ENCODE data around the gene AMDHD2. TPM values are rescaled to one million over a fixed set of nuclear protein-coding genes. Genes with fewer than 3 reads are reported as not detected.

AMDHD2 gene
- total RNA-seq: 10 to 100 TPM; 26.7 to 35.9 (median 30.7) TPM

GRCh38 chr16:2520097-2520783, at the start of gene AMDHD2:
Gene AMDHD2 (plus strand): TSS chr16:2520371. CDS start chr16:2520459, 88 bp downstream.
- peak; percentile 58 for ATAC-seq (ENCODE audit: low FRiP score)
- no peak for TF ChIP-seq CTCF (IDR thresholded peaks at IDR 0.05)
- DNase-seq (ENCODE audit: low spot score): peak; percentile 82

GRCh38 chr16:2470603-2471015, 49.6 kb upstream of the AMDHD2 start:
- ATAC-seq (ENCODE audit: low FRiP score): no peak
- no peak for DNase-seq (ENCODE audit: low spot score)
- no peak for TF ChIP-seq CTCF (IDR thresholded peaks at IDR 0.05)

- no peak for ATAC-seq (ENCODE audit: low FRiP score)
Observed at GRCh38 chr16:2471016-2471652, 49.0 kb upstream of the AMDHD2 start, which contains the start of gene NTN3. Gene NTN3 (plus strand): TSS chr16:2471297. CDS start chr16:2471702, 405 bp downstream.

GRCh38 chr16:2471653-2472487, 48.3 kb upstream of the AMDHD2 start:
- ATAC-seq (ENCODE audit: low FRiP score): no peak
- DNase-seq (ENCODE audit: low spot score): no peak
- TF ChIP-seq CTCF (IDR thresholded peaks at IDR 0.05): no peak

More at GRCh38 chr16:2471016-2471652, 49.0 kb upstream of the AMDHD2 start, which contains the start of gene NTN3:
- no peak for DNase-seq (ENCODE audit: low spot score)
- TF ChIP-seq CTCF (IDR thresholded peaks at IDR 0.05): no peak

GRCh38 chr16:2472488-2472864, 47.7 kb upstream of the AMDHD2 start:
- DNase-seq (ENCODE audit: low spot score) (no peak), ATAC-seq (ENCODE audit: low FRiP score) (no peak)

More at GRCh38 chr16:2472488-2472864, 47.7 kb upstream of the AMDHD2 start:
- TF ChIP-seq CTCF (IDR thresholded peaks at IDR 0.05): no peak
